GM21737 (cell line): ENCODE results near the gene WBP1L.
"Not testable (repeated sequence)": the region's sequence is repeated elsewhere in the genome, so short reads cannot be mapped to it uniquely, and the experiment has no call there.

ENCODE experiments used
- ATAC-seq: cut with Tn5 transposase; IDR thresholded peaks from one replicate; pipeline ENCODE4 v1.9.1; 2021; ENCODE audit warnings: mild to moderate bottlenecking, moderate library complexity; ENCODE audit not compliant: unreplicated experiment

The WBP1L gene

DNA sequence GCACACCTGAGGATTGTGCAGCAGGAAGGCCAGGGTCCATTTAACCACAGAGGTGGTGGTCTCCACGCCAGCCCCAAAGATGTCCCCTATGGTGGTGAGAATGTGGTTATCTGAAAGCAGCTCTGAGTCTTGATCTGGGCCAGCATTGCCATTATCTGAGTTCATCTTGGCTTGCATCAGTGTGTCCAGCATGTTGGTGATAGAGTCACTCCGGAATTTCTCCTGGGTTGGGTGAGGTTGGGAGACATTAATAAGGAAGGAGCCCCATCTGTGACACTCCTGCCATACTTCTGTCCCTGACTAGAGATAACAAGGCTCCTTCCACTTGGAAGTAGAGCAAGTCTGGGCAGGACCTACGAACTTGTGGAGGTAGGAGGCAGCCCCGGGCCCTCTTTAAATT lies 89.2 kb downstream of the WBP1L start:
- no peak for ATAC-seq

DNA sequence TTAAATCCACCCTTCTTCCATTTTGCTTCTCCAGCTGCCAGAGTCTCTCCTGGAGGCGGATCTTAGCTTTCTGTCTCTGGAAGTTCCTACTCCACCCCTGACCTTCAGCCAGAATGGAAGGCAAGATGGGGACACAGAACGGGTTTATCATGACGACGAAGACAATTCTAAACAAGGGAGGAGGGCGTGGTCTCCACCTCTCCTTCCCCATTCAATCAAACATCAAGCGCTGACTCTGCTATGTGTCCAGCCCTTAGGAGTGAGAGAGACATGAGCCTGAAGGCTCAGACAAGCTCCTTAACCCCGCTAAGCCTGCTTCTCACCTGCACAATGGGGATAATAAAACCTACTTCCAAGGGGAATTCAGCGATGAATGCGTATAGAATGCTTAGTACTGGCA lies 90.4 kb downstream of the WBP1L start:
- ATAC-seq = no peak

- ATAC-seq = no peak
These were observed 91.3 kb downstream of the WBP1L start for GRCh38 chr10:102835007-102835482.

DNA sequence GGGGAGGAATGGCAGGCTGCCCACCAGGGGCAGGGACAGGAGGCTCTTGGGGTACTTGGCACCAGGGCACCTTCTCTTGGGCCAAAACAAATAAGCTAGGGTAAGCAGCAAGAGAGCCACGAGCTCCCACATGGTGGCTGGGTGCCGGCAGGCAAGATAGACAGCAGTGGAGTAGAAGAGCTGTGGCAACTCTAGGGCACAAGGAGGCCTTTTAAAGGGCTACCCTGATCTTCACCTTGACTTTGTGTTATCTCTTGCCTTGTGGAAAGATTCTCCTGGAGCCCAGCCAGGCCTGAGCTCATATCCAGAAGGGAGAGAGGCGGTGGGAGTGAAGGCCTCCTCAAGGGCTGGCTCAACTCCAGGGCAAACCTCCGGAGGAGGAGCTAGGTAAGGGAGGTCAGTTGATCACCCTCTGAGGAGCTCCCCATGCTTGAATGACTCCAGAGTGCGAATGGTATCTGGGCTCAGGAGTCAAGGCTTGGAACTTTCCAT lies 93.5 kb downstream of the WBP1L start, which contains the start of gene CYP17A1:
Gene CYP17A1, minus strand, starts transcription at position 184 of the 492 bp plus-strand sequence. Its CDS starts 52 bp downstream, at position 132.
- no peak for ATAC-seq

GRCh38 chr10:102838276-102838927 lies 94.7 kb downstream of the WBP1L start:
- not testable (repeated sequence) for ATAC-seq

DNA sequence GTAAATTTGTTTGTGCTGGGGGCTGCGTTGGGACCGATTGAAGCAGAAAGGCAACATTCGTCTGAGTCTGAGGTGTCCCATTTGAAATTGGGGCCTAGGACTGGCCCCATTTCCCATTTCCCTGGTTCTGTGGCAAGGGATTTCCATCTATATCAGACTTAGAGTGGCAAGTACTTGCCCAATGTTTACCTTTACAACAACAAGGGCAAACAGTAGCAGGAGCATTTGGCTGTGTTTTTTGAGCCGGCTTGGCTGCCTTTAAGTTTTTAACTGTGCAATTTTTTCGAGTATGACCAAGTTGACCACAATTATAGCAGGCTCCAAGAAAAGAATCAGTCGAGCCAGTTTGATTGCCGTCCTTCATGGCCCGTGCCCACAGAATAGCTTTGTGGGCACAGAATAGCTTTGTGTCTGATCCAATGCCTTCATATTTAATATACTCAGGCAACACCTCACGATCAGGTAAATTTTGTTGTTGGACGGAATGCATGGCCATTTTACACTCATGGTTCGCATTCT lies 98.1 kb downstream of the WBP1L start:
- no peak for ATAC-seq

- not testable (repeated sequence) for ATAC-seq
These were observed 99.4 kb downstream of the WBP1L start for GRCh38 chr10:102843139-102843538.

DNA sequence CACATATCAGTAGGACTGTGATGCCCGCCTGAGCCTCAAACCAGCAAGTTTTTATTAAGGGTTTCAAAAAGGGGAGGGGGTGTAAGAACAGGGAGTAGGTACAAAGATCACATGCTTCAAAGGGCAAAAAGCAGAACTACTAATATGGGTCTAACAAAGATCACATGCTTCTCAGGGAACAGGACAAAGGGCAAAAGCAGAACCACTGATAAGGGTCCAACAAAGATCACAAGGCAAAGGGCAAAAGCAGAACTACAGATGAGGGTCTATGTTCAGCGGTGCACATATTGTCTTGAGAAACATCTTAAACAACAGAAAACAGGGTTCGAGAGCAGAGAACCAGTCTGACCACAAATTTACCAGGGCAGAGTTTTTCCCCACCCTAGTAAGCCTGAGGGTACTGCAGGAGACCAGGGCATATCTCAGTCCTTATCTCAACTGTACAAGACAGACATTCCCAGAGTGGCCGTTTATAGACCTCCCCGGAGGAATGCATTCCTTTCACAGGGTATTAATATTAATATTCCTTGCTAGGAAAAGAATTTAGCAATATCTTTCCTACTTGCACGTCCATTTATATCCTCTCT lies 100.5 kb downstream of the WBP1L start:
- not testable (repeated sequence) for ATAC-seq

GRCh38 chr10:102845352-102845902 lies 101.7 kb downstream of the WBP1L start:
- no peak for ATAC-seq

- ATAC-seq = no peak
These were observed 106.3 kb downstream of the WBP1L start for GRCh38 chr10:102850025-102850518.

- not testable (repeated sequence) for ATAC-seq
These were observed 109.5 kb downstream of the WBP1L start for GRCh38 chr10:102853237-102853636.

DNA sequence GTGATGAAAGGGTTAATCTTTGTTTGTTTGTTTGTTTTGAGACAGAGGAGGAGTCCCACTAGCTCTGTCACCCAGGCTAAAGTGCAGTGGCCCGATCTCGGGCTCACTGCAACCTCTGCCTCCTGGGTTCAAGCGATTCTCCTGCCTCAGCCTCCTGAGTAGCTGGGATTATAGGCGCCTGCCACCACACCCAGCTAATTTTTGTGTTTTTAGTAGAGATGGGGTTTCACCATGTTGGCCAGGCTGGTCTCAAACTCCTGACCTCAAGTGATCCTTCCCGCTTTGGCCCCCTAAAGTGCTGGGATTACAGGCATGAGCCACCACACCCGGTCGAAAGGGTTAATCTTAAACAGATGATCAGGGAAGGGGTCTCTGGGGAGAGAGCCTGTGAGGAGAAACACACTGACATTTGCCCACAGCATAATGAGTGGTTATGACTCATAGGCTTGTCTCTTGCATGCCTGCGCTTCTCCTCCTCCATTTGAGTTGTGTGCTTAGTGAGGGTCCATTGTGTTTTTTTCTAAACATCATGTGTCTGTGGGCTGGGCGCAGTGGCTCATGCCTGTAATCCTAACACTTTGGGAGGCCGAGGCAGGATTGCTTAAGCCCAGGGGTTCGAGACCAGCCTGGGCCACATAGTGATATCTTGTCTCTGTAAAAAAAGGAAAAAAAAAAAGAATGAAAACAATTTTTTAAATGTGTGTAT lies 112.1 kb downstream of the WBP1L start:
- ATAC-seq = not testable (repeated sequence)

GRCh38 chr10:102856758-102857424 lies 113.1 kb downstream of the WBP1L start:
- ATAC-seq = no peak

- ATAC-seq = no peak
These were observed 116.2 kb downstream of the WBP1L start for GRCh38 chr10:102859911-102860310.

DNA sequence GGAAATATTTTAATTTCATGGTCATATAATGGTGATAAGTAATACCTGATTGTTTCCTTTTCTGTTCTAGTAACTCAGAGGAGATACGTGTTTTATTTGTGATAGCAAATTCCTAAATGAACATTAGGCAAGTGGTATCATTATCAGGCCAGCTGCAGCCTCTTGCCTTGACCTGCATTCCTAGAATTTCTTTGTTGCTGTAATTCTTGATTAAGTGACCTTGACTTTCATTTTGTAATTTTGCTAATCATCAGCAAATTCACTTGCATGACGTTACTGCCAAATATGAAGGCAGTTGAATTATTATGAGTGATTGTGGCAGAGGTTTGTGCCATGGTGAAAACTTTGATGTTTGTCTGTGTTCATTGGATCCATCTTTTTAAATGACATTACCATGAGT lies 119.9 kb downstream of the WBP1L start:
- no peak for ATAC-seq

- no peak for ATAC-seq
These were observed 121.9 kb downstream of the WBP1L start for GRCh38 chr10:102865620-102866019.
